Erythroblast (primary cell): Measurements from ENCODE around the gene ZNF385B.

ENCODE experiments used
- GATA1 ChIP-seq: IDR thresholded peaks from 2 replicates; pipeline ENCODE4 v1.6.1; 2011; ENCODE audit warnings: low read depth, mild to moderate bottlenecking, control low read depth, low read length, moderate library complexity
- POLR2A ChIP-seq: IDR thresholded peaks from 2 replicates; pipeline ENCODE4 v1.6.1; 2011; ENCODE audit warnings: mild to moderate bottlenecking, low read length

- TF ChIP-seq POLR2A (no peak), GATA1 (no peak)
Observed at GRCh38 chr2:179636100-179636980, 225.1 kb downstream of the ZNF385B start.
